Activated naive CD8-positive, alpha-beta T cell (primary cell): ENCODE results near the gene PCDH9.

Experiments
- H3K27ac Mint-ChIP-seq: one replicate; pipeline ENCODE4 v1.8.0; 2021; ENCODE audit warnings: mixed read lengths
- H3K27me3 Mint-ChIP-seq: one replicate; pipeline ENCODE4 v1.8.0; 2021; ENCODE audit warnings: mixed read lengths
- H3K36me3 Mint-ChIP-seq: one replicate; pipeline ENCODE4 v1.8.0; 2021; ENCODE audit warnings: mixed read lengths
- H3K4me1 Mint-ChIP-seq: one replicate; pipeline ENCODE4 v1.8.0; 2021; ENCODE audit warnings: low read depth, mixed read lengths
- H3K4me3 Mint-ChIP-seq: one replicate; pipeline ENCODE4 v1.8.0; 2021; ENCODE audit warnings: mild to moderate bottlenecking, mixed read lengths
- H3K9me3 Mint-ChIP-seq: one replicate; pipeline ENCODE4 v1.8.0; 2021; ENCODE audit warnings: low read depth, mixed read lengths

The PCDH9 gene

GRCh38 chr13:66994517-66995202, 235.5 kb downstream of the PCDH9 start:
- Mint-ChIP-seq H3K4me1 (no peaks in the 10 kb centered on the region), H3K4me3 (no peak overlapping the region), H3K9me3 (no peaks in the 10 kb centered on the region), H3K36me3 (no peaks in the 10 kb centered on the region), H3K27me3 (no peaks in the 10 kb centered on the region), H3K27ac (no peak overlapping the region)

GRCh38 chr13:66994097-66994496, 236.0 kb downstream of the PCDH9 start:
- no peaks in the 10 kb centered on the region for H3K4me1 Mint-ChIP-seq
- no peak overlapping the region for H3K27ac Mint-ChIP-seq
- no peaks in the 10 kb centered on the region for H3K36me3 Mint-ChIP-seq
- H3K27me3 Mint-ChIP-seq: no peaks in the 10 kb centered on the region
- no peak overlapping the region for H3K4me3 Mint-ChIP-seq
- H3K9me3 Mint-ChIP-seq: no peaks in the 10 kb centered on the region

GRCh38 chr13:66992719-66993118, 237.4 kb downstream of the PCDH9 start:
- Mint-ChIP-seq H3K4me1 (no peaks in the 10 kb centered on the region), H3K4me3 (no peak overlapping the region), H3K27ac (no peak overlapping the region), H3K27me3 (no peaks in the 10 kb centered on the region), H3K9me3 (no peaks in the 10 kb centered on the region), H3K36me3 (no peaks in the 10 kb centered on the region)

GRCh38 chr13:66992183-66992582, 238.0 kb downstream of the PCDH9 start:
- H3K36me3 Mint-ChIP-seq: no peaks in the 10 kb centered on the region
- no peak overlapping the region for H3K4me3 Mint-ChIP-seq
- H3K9me3 Mint-ChIP-seq: no peaks in the 10 kb centered on the region
- no peaks in the 10 kb centered on the region for H3K4me1 Mint-ChIP-seq
- no peaks in the 10 kb centered on the region for H3K27me3 Mint-ChIP-seq
- no peak overlapping the region for H3K27ac Mint-ChIP-seq

- Mint-ChIP-seq H3K27me3 (no peaks in the 10 kb centered on the region), H3K27ac (no peak overlapping the region), H3K4me3 (no peak overlapping the region), H3K9me3 (peaks cover 3% of the 10 kb centered on the region), H3K4me1 (no peaks in the 10 kb centered on the region), H3K36me3 (no peaks in the 10 kb centered on the region)
These were observed 245.9 kb downstream of the PCDH9 start for GRCh38 chr13:66984241-66984640.

- Mint-ChIP-seq H3K9me3 (peaks cover 3% of the 10 kb centered on the region), H3K27ac (no peak overlapping the region), H3K4me1 (no peaks in the 10 kb centered on the region), H3K36me3 (no peaks in the 10 kb centered on the region), H3K4me3 (no peak overlapping the region), H3K27me3 (no peaks in the 10 kb centered on the region)
These were observed 248.2 kb downstream of the PCDH9 start for GRCh38 chr13:66981912-66982311.

- no peaks in the 10 kb centered on the region for H3K4me1 Mint-ChIP-seq
- H3K4me3 Mint-ChIP-seq: no peak overlapping the region
- no peaks in the 10 kb centered on the region for H3K36me3 Mint-ChIP-seq
- no peaks in the 10 kb centered on the region for H3K27me3 Mint-ChIP-seq
- H3K27ac Mint-ChIP-seq: no peak overlapping the region
- H3K9me3 Mint-ChIP-seq: no peaks in the 10 kb centered on the region
These were observed 253.0 kb downstream of the PCDH9 start for GRCh38 chr13:66977161-66977560.

GRCh38 chr13:66974889-66975288, 255.2 kb downstream of the PCDH9 start:
- H3K9me3 Mint-ChIP-seq: no peaks in the 10 kb centered on the region
- H3K4me3 Mint-ChIP-seq: no peak overlapping the region
- no peaks in the 10 kb centered on the region for H3K36me3 Mint-ChIP-seq
- H3K27me3 Mint-ChIP-seq: no peaks in the 10 kb centered on the region
- no peaks in the 10 kb centered on the region for H3K4me1 Mint-ChIP-seq
- no peak overlapping the region for H3K27ac Mint-ChIP-seq

GRCh38 chr13:66974174-66974573, 256.0 kb downstream of the PCDH9 start:
- Mint-ChIP-seq H3K36me3 (no peaks in the 10 kb centered on the region), H3K27me3 (no peaks in the 10 kb centered on the region), H3K27ac (no peak overlapping the region), H3K4me1 (no peaks in the 10 kb centered on the region), H3K4me3 (no peak overlapping the region), H3K9me3 (no peaks in the 10 kb centered on the region)

GRCh38 chr13:66972659-66973058, 257.5 kb downstream of the PCDH9 start:
- no peaks in the 10 kb centered on the region for H3K4me1 Mint-ChIP-seq
- no peaks in the 10 kb centered on the region for H3K9me3 Mint-ChIP-seq
- no peaks in the 10 kb centered on the region for H3K36me3 Mint-ChIP-seq
- no peaks in the 10 kb centered on the region for H3K27me3 Mint-ChIP-seq
- H3K4me3 Mint-ChIP-seq: no peak overlapping the region
- H3K27ac Mint-ChIP-seq: no peak overlapping the region

- no peak overlapping the region for H3K27ac Mint-ChIP-seq
These were observed 259.1 kb downstream of the PCDH9 start for GRCh38 chr13:66971004-66971403.

GRCh38 chr13:66969291-66969690, 260.8 kb downstream of the PCDH9 start:
- Mint-ChIP-seq H3K4me1 (no peaks in the 10 kb centered on the region), H3K36me3 (no peaks in the 10 kb centered on the region), H3K27me3 (no peaks in the 10 kb centered on the region), H3K27ac (no peak overlapping the region), H3K4me3 (no peak overlapping the region), H3K9me3 (no peaks in the 10 kb centered on the region)

More at GRCh38 chr13:66971004-66971403, 259.1 kb downstream of the PCDH9 start:
- H3K4me3 Mint-ChIP-seq: no peak overlapping the region
- no peaks in the 10 kb centered on the region for H3K36me3 Mint-ChIP-seq
- H3K4me1 Mint-ChIP-seq: no peaks in the 10 kb centered on the region
- no peaks in the 10 kb centered on the region for H3K9me3 Mint-ChIP-seq
- H3K27me3 Mint-ChIP-seq: no peaks in the 10 kb centered on the region

- no peaks in the 10 kb centered on the region for H3K4me1 Mint-ChIP-seq
These were observed 262.1 kb downstream of the PCDH9 start for GRCh38 chr13:66967811-66968597.

GRCh38 chr13:66965181-66965580, 265.0 kb downstream of the PCDH9 start:
- H3K9me3 Mint-ChIP-seq: no peaks in the 10 kb centered on the region
- no peak overlapping the region for H3K27ac Mint-ChIP-seq
- no peaks in the 10 kb centered on the region for H3K36me3 Mint-ChIP-seq

More at GRCh38 chr13:66967811-66968597, 262.1 kb downstream of the PCDH9 start:
- no peaks in the 10 kb centered on the region for H3K27me3 Mint-ChIP-seq
- H3K36me3 Mint-ChIP-seq: no peaks in the 10 kb centered on the region
- H3K4me3 Mint-ChIP-seq: no peak overlapping the region
- H3K27ac Mint-ChIP-seq: no peak overlapping the region
- H3K9me3 Mint-ChIP-seq: no peaks in the 10 kb centered on the region

GRCh38 chr13:66962953-66963352, 267.2 kb downstream of the PCDH9 start:
- Mint-ChIP-seq H3K4me1 (no peaks in the 10 kb centered on the region), H3K4me3 (no peak overlapping the region), H3K27me3 (no peaks in the 10 kb centered on the region), H3K36me3 (no peaks in the 10 kb centered on the region), H3K9me3 (no peaks in the 10 kb centered on the region), H3K27ac (no peak overlapping the region)

More at GRCh38 chr13:66965181-66965580, 265.0 kb downstream of the PCDH9 start:
- H3K4me1 Mint-ChIP-seq: no peaks in the 10 kb centered on the region
- H3K27me3 Mint-ChIP-seq: no peaks in the 10 kb centered on the region
- H3K4me3 Mint-ChIP-seq: no peak overlapping the region
